H9 (cell line): ENCODE data around the gene MED23. TPM values are rescaled to one million over a fixed set of nuclear protein-coding genes. Genes with fewer than 3 reads are reported as not detected.

Experiments used
- DNase-seq: peaks from one replicate; pipeline ENCODE4 v3.0.0-alpha.2; 2017
- H2AFZ ChIP-seq: one replicate; pipeline ENCODE4 v1.6.1; 2013; ENCODE audit warnings: mild to moderate bottlenecking, low read length, control low read depth, moderate library complexity
- H2AK5ac ChIP-seq: 2 replicates; pipeline ENCODE4 v1.6.1; 2013; ENCODE audit warnings: low read length, control low read depth, mixed read lengths; ENCODE audit not compliant: insufficient read length
- H2BK120ac ChIP-seq: one replicate; pipeline ENCODE4 v1.6.1; 2013; ENCODE audit warnings: low read depth, mild to moderate bottlenecking, low read length, control low read depth, inconsistent platforms; ENCODE audit not compliant: poor library complexity, severe bottlenecking
- H2BK12ac ChIP-seq: 2 replicates; pipeline ENCODE4 v1.6.1; 2013; ENCODE audit warnings: low read length, control low read depth, mixed read lengths, low read depth; ENCODE audit not compliant: insufficient read length
- H2BK15ac ChIP-seq: 2 replicates; pipeline ENCODE4 v1.6.1; 2013; ENCODE audit warnings: low read depth, low read length, control low read depth
- H2BK20ac ChIP-seq: one replicate; pipeline ENCODE4 v1.6.1; 2013; ENCODE audit warnings: low read depth, mild to moderate bottlenecking, low read length, control low read depth, inconsistent platforms; ENCODE audit not compliant: poor library complexity, severe bottlenecking
- H2BK5ac ChIP-seq: 2 replicates; pipeline ENCODE4 v1.6.1; 2013; ENCODE audit warnings: low read length, control low read depth, mixed read lengths; ENCODE audit not compliant: insufficient read length
- H3K14ac ChIP-seq: 2 replicates; pipeline ENCODE4 v1.6.1; 2013; ENCODE audit warnings: low read length, control low read depth; ENCODE audit not compliant: insufficient read depth
- H3K18ac ChIP-seq: 2 replicates; pipeline ENCODE4 v1.6.1; 2013; ENCODE audit warnings: low read depth, mild to moderate bottlenecking, mixed read lengths, low read length, control low read depth; ENCODE audit not compliant: insufficient read length
- H3K23ac ChIP-seq: 2 replicates; pipeline ENCODE4 v1.6.1; 2013; ENCODE audit warnings: low read length, control low read depth, mixed read lengths, low read depth; ENCODE audit not compliant: insufficient read length
- H3K23me2 ChIP-seq: 2 replicates; pipeline ENCODE4 v1.6.1; 2013; ENCODE audit warnings: low read depth, mild to moderate bottlenecking, mixed read lengths, low read length, control low read depth; ENCODE audit not compliant: insufficient read length, poor library complexity, severe bottlenecking
- H3K27ac ChIP-seq: 2 replicates; pipeline ENCODE4 v1.5.1; 2013; ENCODE audit warnings: low read length, control low read depth, mixed read lengths, low read depth; ENCODE audit not compliant: insufficient read length
- H3K27me3 ChIP-seq: 2 replicates; pipeline ENCODE4 v1.6.1; 2013; ENCODE audit warnings: low read length, control low read depth, inconsistent platforms; ENCODE audit not compliant: insufficient read depth
- H3K4ac ChIP-seq: 2 replicates; pipeline ENCODE4 v1.6.1; 2013; ENCODE audit warnings: low read depth, mild to moderate bottlenecking, control low read depth, inconsistent platforms, low read length, moderate library complexity
- H3K4me1 ChIP-seq: 2 replicates; pipeline ENCODE4 v1.6.1; 2013; ENCODE audit warnings: low read length, control low read depth, inconsistent platforms; ENCODE audit not compliant: insufficient read depth
- H3K4me2 ChIP-seq: 2 replicates; pipeline ENCODE4 v1.6.1; 2013; ENCODE audit warnings: low read length, control low read depth, mixed read lengths; ENCODE audit not compliant: insufficient read length, insufficient read depth
- H3K56ac ChIP-seq: 2 replicates; pipeline ENCODE4 v1.6.1; 2013; ENCODE audit warnings: low read depth, mild to moderate bottlenecking, mixed read lengths, low read length, control low read depth; ENCODE audit not compliant: insufficient read length
- H3K79me1 ChIP-seq: 2 replicates; pipeline ENCODE4 v1.6.1; 2013; ENCODE audit warnings: low read depth, mild to moderate bottlenecking, moderate library complexity, low read length, control low read depth, inconsistent platforms; ENCODE audit not compliant: insufficient read depth, poor library complexity, severe bottlenecking
- H3K79me2 ChIP-seq: 2 replicates; pipeline ENCODE4 v1.6.1; 2013; ENCODE audit warnings: low read length, control low read depth, inconsistent platforms; ENCODE audit not compliant: insufficient read depth
- H3K9ac ChIP-seq: 2 replicates; pipeline ENCODE4 v1.6.1; 2013; ENCODE audit warnings: low read length, control low read depth, mixed read lengths; ENCODE audit not compliant: insufficient read length; ENCODE audit errors: extremely low read depth
- H3K9me3 ChIP-seq: one replicate; pipeline ENCODE4 v1.6.1; 2013; ENCODE audit warnings: low read depth, low read length, inconsistent platforms; ENCODE audit not compliant: control insufficient read depth
- H3T11ph ChIP-seq: one replicate; pipeline ENCODE4 v1.6.1; 2013; ENCODE audit warnings: mild to moderate bottlenecking, low read length, control low read depth, inconsistent platforms
- H4K20me1 ChIP-seq: one replicate; pipeline ENCODE4 v1.6.1; 2013; ENCODE audit not compliant: control insufficient read depth, insufficient read length, insufficient read depth
- H4K5ac ChIP-seq: 2 replicates; pipeline ENCODE4 v1.6.1; 2013; ENCODE audit warnings: low read depth, mild to moderate bottlenecking, mixed read lengths, low read length, control low read depth; ENCODE audit not compliant: insufficient read length
- H4K8ac ChIP-seq: replicated peaks from 2 replicates; pipeline ENCODE4 v1.6.1; 2013; ENCODE audit warnings: low read length, control low read depth, mixed read lengths, low read depth; ENCODE audit not compliant: insufficient read length
- H4K91ac ChIP-seq: 2 replicates; pipeline ENCODE4 v1.6.1; 2013; ENCODE audit warnings: low read depth, mild to moderate bottlenecking, moderate library complexity, mixed read lengths, low read length, control low read depth; ENCODE audit not compliant: insufficient read length
- H3K27ac Mint-ChIP-seq, 3 experiments: 2 replicates in 2 of 3; 3 replicates in 1 of 3; pipeline ENCODE4 v1.8.0; 2020 to 2021; ENCODE audit warnings: mixed read lengths in 3 of 3, mild to moderate bottlenecking in 1 of 3, moderate library complexity in 1 of 3
- H3K27me3 Mint-ChIP-seq: 2 replicates; pipeline ENCODE4 v1.8.0; 2021; ENCODE audit warnings: low read depth, mild to moderate bottlenecking, moderate library complexity, mixed read lengths
- H3K36me3 Mint-ChIP-seq, 3 experiments: 2 replicates in 2 of 3; 3 replicates in 1 of 3; pipeline ENCODE4 v1.8.0; 2020 to 2021; ENCODE audit warnings: low read depth in 3 of 3, mixed read lengths in 3 of 3; ENCODE audit not compliant: insufficient read depth in 1 of 3
- H3K4me1 Mint-ChIP-seq, 2 experiments: 2 replicates each; pipeline ENCODE4 v1.8.0; 2020; ENCODE audit warnings: mixed read lengths in 2 of 2
- H3K4me3 Mint-ChIP-seq, 2 experiments: 2 replicates in 1 of 2; 3 replicates in 1 of 2; pipeline ENCODE4 v1.8.0; 2020 to 2021; ENCODE audit warnings: mild to moderate bottlenecking in 2 of 2, mixed read lengths in 2 of 2, moderate library complexity in 1 of 2
- H3K9me3 Mint-ChIP-seq, 2 experiments: 2 replicates in 1 of 2; 3 replicates in 1 of 2; pipeline ENCODE4 v1.8.0; 2020; ENCODE audit warnings: mild to moderate bottlenecking in 2 of 2, mixed read lengths in 2 of 2, moderate library complexity in 1 of 2
- CTCF ChIP-seq: fragments of 200-600 bp; sonication (generic); conservative IDR thresholded peaks from 3 replicates; pipeline ENCODE4 v1.8.0; 2021; ENCODE audit warnings: antibody characterized with exemption, mild to moderate bottlenecking
- WGBS: extraction: QIAGEN DNeasy Blood & Tissue Kit; methylation state at CpG from one replicate; pipeline ENCODE4 v1.1.7; 2013; ENCODE audit warnings: missing lambda C conversion rate, low lambda C conversion rate, mixed read lengths; ENCODE audit not compliant: insufficient read length; ENCODE audit errors: extremely low coverage; 5-methylcytosine and 5-hydroxymethylcytosine counted together
- total RNA-seq: library from RNA; stranded (reverse); gene quantifications from 2 replicates; pipeline ENCODE4 v1.2.1, GENCODE V29; 2021

MED23 gene
- total RNA-seq, 1 experiment from 2014 or later, result 16.2 TPM

DNA sequence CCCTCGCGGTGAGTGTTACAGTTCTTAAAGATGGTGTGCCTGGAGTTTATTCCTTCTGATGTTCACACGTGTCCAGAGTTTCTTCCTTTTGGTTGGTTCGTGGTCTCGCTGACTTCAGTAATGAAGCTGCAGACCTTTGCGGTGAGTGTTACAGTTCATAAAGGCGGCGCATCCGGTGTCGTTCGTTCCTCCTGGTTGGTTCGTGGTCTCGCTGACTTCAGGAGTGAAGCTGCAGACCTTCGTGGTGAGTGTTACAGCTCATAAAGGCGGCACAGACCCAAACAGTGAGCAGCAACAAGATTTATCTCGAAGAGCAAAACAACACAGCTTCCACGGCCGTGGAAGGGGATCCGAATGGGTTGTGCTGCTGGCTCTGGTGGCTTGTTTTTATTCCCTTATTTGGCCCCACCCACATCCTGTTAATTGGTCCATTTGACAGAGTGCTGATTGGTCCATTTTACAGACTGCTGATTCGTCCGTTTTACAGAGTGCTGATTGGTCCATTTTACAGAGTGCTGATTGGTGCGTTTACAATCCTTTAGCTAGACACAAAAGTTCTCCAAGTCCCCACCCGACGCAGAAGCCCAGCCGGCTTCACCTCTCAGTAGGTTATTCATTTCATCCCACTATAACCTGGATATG lies 103.2 kb downstream of the MED23 start:
- H3K9ac ChIP-seq, result no peak overlapping the region
- H4K5ac ChIP-seq, result no peak overlapping the region
- H3K14ac ChIP-seq, result no peak overlapping the region
- no peak overlapping the region for H2BK5ac ChIP-seq
- no peak overlapping the region for H3K56ac ChIP-seq
- no peaks in the 10 kb centered on the region for H3K27me3 ChIP-seq
- H3K9me3 ChIP-seq, result no peaks in the 10 kb centered on the region
- no peaks in the 10 kb centered on the region for H3K23me2 ChIP-seq
- H4K8ac ChIP-seq, result no peak overlapping the region
- Mint-ChIP-seq H3K27ac (no peak overlapping the region), H3K9me3 (peaks cover 5 to 11% of the 10 kb centered on the region in 2 experiments; a peak in 4 of 5 replicates), H3K4me3 (no peak overlapping the region), H3K36me3 (peaks cover 0 to 3% (median 3%) of the 10 kb centered on the region in 3 experiments; a peak in 4 of 7 replicates), H3K4me1 (no peaks in the 10 kb centered on the region), H3K27me3 (no peaks in the 10 kb centered on the region)
- H3K4me2 ChIP-seq, result no peak overlapping the region
- no peak overlapping the region for H2AFZ ChIP-seq
- no peak for DNase-seq
- no peak overlapping the region for H3K27ac ChIP-seq
- no peak overlapping the region for H3K4ac ChIP-seq
- H3K79me2 ChIP-seq, result no peaks in the 10 kb centered on the region
- H3K18ac ChIP-seq, result no peak overlapping the region
- no peak overlapping the region for H2BK15ac ChIP-seq
- H3K4me1 ChIP-seq, result no peaks in the 10 kb centered on the region
- H2BK20ac ChIP-seq, result no peak overlapping the region
- no peak overlapping the region for H2AK5ac ChIP-seq
- no peak for TF ChIP-seq CTCF
- no peaks in the 10 kb centered on the region for H4K20me1 ChIP-seq
- H4K91ac ChIP-seq, result no peak overlapping the region
- H3K23ac ChIP-seq, result no peak overlapping the region
- H2BK12ac ChIP-seq, result no peak overlapping the region
- no CpG with 5 or more reads among the region's 25 CpGs for WGBS
- no peak overlapping the region for H3T11ph ChIP-seq
- no peak overlapping the region for H2BK120ac ChIP-seq
- H3K79me1 ChIP-seq, result no peaks in the 10 kb centered on the region
